Inflammatory macrophage treated with lipopolysaccharide for 1 hour (primary cell): ENCODE data around the gene SATB2.

ENCODE experiments used
- DNase-seq, 2 donors: peaks; one replicate each; pipeline ENCODE4 v3.0.0-alpha.2; 2020 to 2022

The SATB2 gene

GRCh38 chr2:199404841-199405240, 52.9 kb downstream of the SATB2 start:
- DNase-seq = no peak

GRCh38 chr2:199395311-199395710, 62.4 kb downstream of the SATB2 start:
- no peak for DNase-seq

GRCh38 chr2:199392363-199392762, 65.4 kb downstream of the SATB2 start:
- no peak for DNase-seq

- no peak for DNase-seq
These were observed 68.9 kb downstream of the SATB2 start for GRCh38 chr2:199388728-199389268.

DNA sequence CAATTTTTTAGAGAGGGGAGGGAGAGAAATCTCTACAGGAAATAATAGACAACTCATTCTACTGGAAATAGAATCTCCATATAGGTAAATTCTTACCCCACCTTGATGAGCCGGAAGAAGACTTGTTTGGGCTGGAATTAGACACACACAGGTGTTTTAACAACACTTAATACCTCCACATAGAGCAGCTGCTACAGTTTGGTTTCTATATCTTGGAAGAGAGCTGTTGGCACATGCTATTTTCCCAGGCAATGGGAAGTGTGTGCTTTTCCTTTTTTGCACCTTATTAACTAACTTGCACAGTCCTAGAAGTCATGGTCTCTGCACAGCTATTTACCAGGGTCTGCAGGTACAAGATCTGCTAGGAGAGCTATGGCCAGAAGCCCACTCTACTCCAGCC, 73.7 kb downstream of the SATB2 start:
- no peak for DNase-seq

DNA sequence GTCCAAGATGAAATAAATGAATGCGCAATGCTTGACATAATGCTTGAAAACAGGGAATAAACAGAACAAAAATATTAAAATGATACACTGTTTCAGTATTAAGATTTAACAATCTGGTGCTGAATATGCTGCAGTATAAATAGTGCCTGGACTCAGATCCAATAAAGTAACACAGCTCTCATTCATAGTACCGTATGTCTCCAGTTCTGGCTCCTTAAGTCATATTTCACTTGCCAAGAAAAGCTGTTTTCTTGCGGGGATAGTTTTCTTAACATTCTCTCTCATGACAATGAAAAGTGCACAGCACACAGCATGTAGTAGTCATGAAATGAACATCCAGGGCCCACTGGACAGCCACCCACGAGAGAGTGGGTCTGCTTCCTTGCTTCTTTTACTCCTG, 74.7 kb downstream of the SATB2 start:
- no peak for DNase-seq

GRCh38 chr2:199382091-199382490, 75.6 kb downstream of the SATB2 start:
- no peak for DNase-seq

DNA sequence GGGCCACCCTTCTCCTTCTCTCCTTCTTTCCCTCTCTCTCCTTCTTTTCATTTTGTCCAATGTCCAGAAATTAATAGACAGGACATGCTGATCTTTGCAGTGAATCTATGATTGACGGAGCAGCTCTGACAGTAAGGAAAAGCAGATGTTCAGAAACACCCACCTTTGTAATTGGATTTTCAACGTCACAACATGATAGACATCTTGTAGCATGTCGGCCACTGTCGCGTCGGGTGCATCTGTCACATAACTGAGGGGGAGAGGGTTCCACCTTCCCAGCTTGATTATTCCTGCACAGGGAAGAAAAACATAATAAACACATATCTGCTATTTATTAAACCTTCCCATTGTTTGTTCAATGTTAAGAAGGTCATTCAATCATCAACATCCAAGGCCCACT, 76.2 kb downstream of the SATB2 start:
- no peak for DNase-seq

GRCh38 chr2:199378948-199379650, 78.6 kb downstream of the SATB2 start:
- no peak for DNase-seq

DNA sequence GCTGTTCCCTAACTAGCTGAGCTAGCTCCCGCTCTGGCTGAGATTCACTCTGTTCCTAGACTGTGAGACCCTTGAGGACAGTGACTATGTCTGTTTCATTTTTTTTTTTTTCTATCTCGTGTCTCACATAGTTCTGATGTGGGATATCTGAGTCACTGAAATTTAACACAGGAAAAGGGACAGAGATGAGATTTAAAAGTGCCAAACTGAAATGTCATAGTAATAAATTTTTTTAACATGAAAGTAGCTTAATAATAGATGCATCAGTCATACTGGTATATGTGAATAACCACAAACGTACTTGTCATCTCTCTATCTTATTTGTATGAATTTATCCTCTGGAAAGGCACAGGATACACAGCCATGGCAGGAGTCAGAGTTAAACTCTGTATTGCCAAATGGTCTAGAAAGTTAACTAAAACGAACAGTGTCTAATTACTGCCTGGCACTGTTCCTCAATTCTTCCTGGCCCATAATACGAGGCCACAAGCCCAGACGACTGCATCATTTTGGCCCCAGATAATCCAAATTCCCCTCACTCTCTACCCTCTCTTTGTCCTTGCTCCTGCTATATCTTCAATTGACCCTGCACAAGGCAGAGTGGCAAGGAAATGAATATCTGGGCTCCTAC, 87.5 kb downstream of the SATB2 start:
- DNase-seq = no peak

- DNase-seq = no peak
These were observed 91.3 kb downstream of the SATB2 start for GRCh38 chr2:199366406-199366805.

DNA sequence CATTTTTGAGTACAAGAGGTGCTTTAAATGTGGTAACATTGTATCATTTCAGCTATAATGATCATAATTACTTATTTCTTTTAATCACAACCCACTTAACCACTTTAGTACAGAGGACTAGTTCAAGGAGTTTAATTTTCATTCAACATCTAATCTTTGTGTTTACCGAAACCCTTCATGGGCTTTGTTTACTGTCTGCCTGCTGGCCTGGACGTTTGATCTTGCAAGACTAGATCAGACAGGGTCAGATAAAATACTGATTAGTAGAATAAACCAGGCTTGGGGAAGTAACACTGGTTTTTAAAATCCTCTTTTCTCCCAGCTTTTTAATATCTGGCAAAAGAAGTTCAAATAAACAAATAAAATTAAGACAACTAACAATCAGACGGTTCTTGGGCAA, 93.6 kb downstream of the SATB2 start:
- no peak for DNase-seq

- DNase-seq = no peak
These were observed 101.3 kb downstream of the SATB2 start for GRCh38 chr2:199356412-199356811.

- no peak for DNase-seq
These were observed 108.9 kb downstream of the SATB2 start for GRCh38 chr2:199348871-199349270.

- DNase-seq = no peak
These were observed 113.7 kb downstream of the SATB2 start for GRCh38 chr2:199344012-199344411.

DNA sequence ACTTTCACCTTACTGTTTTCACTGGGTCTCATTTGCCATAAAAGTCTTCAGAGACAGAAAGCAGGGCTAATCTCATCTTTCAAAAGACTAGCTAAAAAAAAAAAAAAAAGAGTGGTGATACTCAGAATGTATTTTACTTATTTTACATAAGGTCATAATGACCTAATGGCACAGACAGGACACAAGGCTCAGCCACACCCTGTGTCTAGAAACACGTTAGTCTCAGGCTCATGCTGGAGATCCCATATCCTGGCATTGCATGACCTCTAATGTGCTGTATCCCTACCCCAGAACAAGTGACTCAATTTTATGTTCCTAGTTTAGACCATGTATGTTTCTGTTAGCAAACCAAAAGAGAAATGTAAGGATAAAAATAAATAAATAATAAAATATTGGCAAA, 115.4 kb downstream of the SATB2 start:
- DNase-seq = no peak

DNA sequence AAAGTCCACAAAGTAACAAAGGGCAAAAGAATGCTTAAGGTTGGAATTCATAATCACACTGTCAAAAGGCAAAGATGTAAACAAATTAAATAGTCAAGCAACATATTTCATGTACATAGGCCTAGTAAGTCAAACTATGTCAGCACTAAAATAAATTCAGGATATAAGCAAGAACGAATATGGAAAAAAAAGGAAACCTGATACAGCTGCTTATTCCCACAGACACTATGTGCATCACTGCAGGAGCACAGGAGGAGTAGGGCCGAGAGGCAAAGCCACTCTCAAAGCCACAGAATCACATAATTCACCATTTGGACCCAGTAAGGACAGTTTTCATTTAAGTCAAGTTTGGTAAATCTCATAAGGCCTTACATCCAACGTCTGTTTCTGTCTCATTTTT, 116.6 kb downstream of the SATB2 start:
- DNase-seq = no peak

DNA sequence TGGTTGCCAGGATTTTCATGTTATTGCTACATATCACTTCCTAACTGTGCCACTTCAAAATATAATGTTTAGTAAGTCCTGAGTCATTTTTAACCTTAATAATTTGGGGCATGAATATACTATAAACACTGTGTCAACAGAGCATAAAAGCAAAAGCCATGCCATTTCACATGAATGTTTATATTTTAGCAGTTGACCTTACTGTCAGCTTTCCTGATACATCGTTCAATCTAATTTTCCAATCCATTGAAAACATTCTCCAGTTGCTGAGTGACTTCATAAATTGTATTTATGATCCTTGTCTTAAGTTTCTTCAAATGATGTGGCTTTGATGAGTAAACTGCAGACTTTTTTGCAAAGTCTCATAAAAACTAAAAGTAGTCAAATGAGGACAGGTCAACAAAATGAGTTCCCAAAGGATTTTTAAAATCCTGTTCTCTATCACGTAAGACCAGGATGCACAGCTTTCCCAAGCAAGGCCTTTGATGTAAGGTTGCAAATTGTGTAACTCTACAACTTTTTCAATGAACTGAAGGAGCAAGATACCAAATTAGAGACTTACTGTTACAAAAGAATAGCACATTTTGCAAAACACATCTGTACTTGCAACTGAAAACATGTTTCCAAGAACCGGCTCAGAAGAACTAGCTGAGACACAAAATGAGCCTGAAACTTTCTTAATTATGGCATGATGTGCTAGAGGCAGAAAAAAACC, 117.7 kb downstream of the SATB2 start:
- no peak for DNase-seq

DNA sequence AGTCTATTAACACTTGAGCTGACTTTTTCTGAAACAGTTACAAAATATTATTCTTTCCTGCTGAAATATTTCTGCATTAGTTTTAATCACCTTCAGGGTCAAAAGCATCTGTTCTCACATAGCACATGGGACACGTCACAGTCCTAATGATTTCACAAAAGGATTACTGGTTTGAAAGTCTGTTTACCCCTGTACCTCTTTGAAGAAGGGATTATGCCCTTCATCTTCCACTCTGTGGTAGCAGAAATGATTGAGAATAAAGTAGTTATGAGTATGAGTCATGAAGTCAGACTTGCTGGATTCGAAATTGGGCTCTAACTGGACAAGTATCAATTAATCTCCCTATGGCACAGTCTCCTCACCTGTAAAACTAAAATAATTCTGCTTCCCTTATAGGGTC, 121.2 kb downstream of the SATB2 start:
- DNase-seq = no peak

DNA sequence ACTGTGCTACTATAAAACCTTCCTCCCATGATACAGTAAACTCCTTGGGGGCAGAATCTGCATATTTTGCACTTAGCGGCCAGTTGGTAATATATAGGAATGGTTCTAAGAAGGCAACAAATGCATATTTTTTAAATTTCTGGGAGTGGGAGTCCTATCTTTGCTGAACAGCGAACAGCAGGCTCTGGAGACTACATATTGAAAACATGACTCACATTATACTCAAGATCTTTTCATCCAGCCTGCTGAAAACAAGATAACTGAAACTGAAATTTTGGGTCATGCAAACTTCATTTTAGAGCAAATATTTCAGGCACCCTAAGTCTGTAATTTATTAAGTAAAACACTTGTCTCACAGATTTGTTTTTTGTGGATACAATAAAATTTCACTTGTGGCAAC, 122.2 kb downstream of the SATB2 start:
- no peak for DNase-seq

DNA sequence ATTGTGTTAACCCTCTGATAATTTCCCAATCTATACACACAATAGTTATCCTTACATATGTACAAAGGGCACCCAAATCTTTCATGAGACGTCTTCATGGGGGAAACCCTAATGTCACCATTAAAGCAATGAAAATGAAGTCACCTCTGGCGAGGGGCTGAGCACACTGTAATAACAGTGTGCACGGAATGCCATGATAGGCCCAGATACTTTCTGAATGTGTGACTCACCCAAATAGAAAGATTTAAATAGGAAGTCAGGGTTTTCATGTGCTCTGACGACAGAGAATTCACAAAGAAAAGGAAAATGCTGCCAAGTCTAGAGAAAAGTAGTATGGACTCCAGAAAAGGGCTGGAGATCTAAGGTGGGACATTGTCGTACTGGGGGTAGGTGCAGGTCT, 128.3 kb downstream of the SATB2 start:
- no peak for DNase-seq

DNA sequence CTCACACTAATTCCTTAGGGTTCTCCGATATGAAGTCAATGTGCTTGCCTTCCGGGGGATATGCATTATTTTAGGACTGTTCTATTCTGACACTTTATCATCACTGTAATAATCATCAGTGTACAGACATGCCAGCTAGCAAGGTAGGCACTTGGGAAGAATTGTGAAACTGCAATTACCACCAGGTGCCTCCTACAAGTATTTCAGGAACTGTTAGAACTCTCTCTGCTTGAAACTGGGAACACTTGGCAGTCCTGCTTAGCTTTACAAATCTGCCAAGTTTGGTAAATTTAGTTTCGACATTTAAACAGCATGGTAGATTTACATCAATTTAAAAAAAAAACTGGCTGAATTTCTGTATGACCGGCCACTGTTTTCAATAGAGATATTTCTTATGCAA, 128.7 kb downstream of the SATB2 start:
- no peak for DNase-seq

DNA sequence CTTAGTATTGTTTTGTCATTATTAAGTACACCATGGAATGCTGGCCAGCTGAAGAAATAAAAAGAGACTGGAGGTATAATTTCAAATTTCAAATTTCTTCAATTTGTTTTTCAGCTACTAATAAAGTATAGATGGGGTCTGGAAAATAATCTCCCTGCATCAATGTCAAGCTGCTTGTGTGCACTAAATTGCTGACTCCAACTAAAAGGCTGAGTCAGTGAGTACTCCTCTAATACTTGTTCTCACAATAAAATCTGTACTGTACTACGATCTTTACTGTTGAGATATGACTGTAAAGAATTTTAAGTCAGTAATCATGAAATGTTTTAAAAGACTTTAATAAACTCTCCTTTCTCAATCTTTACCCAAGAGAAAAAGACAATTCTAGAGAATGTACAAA, 131.9 kb downstream of the SATB2 start:
- no peak for DNase-seq

DNA sequence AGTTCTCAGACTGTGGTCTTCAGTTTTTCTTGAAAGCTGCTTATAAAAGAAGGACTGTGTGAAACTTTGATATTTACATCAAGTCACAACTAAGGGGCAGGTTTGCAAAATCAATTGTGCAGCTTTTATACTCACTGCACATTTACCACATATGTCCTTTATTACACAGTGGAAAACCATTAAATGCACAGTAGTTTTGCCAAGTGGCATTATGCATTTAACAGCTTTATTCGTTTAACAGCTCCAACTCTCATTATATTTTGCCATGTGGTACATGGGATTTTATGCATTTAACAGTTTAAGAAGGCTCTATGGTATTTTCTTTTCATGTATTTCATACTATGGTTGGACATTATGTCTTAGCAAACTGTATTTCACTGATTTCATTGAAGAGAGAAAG, 135.6 kb downstream of the SATB2 start:
- DNase-seq = no peak
